HPDE6-E6E7 (cell line): ENCODE measurements around the gene LRWD1.

Source experiments
- DNase-seq: peaks from one replicate; pipeline ENCODE4 v3.0.0; 2011; ENCODE audit warnings: missing footprints; ENCODE audit errors: extremely low spot score

The LRWD1 gene

DNA sequence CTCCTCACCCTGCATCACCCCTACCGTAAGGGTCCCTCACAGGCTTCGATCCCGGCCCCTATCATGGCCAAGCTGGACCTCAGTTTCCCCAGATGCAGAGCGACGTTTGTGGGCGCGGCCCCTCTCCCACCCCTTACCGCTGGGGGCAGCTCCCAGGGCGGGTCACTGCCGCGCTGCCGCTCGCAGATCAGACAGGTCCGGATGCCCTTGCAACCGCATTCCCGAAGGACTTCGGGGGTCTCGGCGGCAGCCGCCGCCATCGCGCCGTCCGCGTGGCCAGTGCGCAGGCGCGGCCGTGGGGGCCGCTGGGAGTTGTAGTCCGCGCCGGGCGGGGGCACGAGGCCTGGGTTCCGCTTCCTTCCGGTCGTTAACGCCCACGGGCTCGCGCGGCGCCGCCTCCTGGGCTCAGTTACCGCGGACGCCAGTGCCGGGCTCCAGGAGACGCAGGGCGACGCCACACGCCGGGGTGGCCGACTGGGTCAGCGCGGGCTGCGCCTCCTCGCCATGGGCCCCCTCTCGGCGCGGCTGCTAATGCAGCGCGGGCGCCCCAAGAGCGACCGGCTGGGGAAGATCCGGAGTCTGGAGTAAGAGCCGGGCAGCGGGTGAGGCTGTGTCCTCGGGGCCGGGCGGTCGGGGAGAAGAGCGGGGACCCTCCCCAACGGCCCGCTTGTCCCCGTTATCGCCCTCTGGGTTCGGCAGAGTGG is at the start of gene LRWD1, which contains the start of gene ALKBH4:
Gene LRWD1, plus strand, starts transcription at position 408 of the 704 bp plus-strand sequence. Its CDS starts 97 bp downstream, at position 505.
Gene ALKBH4, minus strand, starts transcription at position 287 of the 704 bp plus-strand sequence. Its CDS starts 27 bp downstream, at position 260.
- DNase-seq = peak; percentile 88

DNA sequence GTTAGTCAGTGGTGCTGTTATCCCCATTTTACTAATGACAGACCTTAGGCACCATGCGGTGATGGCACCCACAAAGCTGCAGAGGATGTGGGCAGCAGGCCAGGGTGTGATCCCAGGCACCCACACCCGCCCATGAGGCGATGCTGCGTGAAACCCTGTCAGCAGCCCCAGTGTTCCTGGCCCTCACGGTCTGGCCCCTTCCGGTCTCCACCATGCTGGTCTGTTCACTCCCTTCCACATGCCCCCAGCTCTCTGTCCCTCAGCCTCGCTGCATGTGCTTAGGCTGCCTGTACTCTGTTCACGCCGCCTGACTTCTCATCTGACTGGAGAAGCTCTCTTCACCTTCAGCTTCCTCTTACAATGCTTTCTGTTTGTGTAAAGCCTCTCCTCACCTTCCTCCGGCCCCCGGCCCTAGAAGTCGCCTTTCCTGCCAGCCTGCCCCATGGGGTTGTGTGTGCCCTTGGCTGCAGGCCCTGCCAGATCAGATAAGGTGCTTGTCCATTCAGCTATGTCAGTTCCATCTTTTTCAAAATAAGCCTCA is 49.0 kb upstream of the LRWD1 start:
- DNase-seq = no peak

DNA sequence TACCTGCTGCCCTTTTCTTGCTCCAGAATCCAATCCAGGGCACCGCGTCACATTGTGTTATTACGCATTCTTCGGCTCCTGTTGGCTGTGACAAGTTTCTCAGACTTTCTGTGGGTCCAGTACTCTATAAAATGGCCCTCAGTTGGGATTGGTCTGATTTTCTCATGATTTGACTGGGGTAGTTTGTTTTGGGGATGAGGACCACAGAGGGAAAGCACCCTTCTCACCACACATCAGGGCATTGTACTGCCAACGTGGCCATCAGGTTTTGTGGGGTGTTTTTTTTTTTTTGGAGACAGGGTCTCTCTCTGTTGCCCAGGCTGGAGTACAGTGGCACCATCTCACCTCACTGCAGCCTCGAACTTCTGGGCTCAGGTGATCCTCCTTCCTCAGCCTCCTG is 48.4 kb upstream of the LRWD1 start:
- no peak for DNase-seq

DNA sequence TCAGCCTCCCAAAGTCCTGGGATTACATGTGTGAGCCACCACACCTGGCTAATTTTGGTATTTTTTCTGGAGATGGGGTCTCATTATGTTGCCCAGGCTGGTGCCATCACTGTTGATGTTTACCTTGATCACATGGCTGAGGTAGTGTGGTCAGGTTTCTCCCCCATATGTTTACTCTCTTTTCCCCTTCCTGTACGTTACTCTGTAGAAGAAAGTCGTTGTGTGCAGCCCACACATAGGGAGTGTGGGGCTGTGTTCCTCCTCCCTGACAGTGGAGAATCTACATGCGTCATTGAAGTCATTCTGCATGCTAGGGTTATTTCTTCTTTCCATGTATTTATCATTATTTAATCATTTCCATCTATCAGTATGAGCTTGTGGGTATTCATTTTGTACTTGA is 47.7 kb upstream of the LRWD1 start:
- no peak for DNase-seq

DNA sequence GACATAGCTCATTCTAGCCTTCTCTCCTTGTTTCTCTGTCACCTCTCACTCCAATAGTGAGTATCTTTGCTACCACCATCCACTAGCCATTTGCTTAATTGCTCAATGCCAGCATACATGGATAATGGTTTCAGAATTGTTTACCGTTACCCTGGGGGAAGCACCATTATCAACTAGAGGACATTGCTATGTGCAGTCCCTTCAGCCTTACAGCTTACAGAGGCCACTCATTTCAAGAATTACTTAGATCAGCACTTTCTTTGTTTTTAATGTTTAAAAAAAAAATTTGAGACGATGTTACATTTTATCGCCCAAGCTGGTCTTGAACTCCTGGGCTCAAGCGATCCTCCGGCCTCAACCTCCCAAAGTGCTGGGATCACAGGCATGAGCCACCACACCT is 46.2 kb upstream of the LRWD1 start:
- DNase-seq = no peak

DNA sequence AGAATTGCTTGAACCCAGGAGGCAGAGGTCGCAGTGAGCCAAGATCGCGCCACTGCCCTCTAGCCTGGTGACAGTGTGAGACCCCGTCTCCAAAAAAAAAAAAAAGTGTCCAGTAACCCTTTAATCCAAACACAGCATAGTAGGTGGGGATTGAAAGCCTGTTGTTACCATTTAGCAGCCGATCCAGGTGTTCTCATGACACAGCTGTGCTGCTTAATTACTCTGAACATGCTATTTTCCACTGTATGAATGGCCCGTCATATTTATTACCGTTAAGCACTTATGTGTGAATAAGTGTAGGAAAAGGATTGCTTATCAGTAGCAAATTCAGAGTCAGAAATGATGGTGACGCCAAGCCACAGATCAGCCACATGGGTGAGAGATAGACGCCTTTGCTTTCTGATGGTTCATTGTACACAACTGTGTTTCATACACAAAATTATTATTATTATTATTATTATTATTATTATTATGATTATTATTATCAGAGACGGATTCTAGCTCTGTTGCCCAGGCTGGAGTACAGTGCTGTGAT is 43.0 kb upstream of the LRWD1 start:
- DNase-seq = no peak

DNA sequence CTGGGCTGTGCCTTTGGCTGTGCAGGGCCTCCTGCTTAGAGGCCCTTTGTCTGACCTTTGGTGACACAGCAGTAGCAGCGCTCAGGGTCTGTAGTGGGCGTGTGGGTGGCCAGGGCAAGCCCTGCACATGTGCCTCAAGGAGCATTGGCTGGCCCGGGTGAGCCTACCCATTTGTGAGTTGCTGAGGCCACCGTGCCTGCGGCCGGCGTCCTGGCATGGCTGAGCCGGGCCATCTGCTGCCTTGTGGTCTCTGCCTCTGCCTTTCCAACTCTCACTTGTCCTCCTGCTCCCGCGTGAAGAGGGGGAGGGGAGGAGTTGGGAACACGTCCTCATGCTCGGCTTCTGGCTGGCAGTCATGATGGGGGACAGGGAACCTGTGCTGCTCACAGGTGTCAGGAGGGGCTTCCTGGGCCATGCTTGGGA is 40.6 kb upstream of the LRWD1 start:
- no peak for DNase-seq

DNA sequence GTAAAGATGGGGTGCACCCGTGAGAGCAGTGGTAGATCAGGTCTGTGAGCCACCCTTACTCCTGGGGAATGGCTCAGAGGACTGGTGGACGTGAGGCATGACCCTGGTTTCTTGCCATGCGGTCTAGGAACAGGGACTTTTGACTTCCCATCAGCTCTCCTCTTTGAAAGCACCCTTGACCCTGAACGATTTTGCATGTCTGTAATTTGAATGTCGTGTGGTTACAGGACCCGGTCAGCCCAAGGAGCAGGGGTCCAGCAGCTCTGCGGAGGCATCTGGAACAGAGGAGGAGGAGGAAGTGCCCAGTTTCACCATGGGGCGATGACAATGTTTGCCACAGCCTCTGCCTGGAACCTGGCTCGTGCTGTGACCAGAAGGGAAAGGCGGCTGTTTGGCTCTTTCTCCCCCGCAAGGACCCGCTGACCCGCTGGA is 40.0 kb upstream of the LRWD1 start:
- no peak for DNase-seq

DNA sequence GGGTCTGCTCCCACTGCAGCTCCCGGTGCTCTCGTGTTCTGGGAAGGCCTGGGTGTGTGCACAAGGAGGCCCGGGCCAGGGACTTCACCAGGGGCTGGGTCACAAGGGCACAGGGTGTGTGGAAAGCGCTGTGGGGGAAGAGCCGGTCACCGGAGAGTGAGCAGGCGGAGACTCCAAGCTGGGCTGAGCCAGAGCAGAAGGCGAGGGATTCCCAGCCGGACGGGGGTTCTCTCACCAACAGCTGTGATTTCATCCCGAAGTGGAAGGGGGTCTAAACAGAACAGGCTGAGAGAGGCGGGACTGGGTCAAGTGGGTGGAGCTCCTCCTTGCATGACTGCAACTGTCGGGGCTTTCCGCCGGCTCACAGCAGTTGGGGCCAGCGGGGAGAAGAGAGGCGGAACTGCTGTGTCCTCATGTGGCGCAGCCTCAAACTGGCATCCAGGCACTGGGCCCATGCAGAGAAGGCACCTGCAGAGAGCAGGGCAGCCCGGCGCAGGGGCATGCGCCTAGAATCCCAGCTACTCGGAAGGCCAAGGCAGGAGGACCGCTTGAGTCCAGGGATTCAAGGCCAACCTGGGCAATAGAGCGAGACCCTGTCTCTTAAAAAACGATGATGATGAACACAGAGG is 39.0 kb upstream of the LRWD1 start:
- no peak for DNase-seq

DNA sequence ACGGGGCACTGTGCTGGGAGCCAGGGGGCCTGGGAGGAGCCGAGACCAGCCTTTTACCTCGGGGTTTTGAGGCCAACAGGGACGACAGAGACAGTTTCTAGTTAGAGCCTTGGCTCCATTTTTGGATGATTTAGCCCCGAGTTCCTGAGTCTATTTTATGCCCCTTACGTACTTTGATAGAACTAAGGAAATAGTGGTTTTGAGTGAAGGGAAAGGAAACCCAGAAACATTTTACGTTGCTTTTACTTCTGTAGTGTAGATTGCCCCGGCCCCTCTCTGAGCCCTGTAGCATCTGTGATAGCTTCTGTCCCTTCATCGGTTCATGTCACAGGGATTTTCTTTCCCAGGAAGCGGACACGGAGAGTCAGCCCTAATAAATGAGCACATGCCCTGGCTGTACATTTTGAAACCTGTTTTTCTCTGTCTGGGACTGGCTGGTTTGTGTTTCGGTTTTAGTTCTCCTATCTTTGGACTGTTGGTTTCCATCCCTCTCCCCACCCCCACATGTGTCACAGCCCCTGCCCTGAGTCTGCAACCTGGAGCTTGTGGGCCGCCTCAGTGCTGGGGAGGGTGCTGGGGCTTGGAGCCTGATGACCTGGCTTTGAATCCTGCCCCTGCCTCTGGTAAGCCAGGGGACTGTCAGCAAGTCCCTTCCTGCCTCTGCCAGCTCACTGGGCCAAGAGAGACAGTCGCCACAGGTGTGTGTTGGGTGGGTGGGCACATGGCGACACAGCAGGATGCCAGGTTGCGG is 38.3 kb upstream of the LRWD1 start:
- no peak for DNase-seq

DNA sequence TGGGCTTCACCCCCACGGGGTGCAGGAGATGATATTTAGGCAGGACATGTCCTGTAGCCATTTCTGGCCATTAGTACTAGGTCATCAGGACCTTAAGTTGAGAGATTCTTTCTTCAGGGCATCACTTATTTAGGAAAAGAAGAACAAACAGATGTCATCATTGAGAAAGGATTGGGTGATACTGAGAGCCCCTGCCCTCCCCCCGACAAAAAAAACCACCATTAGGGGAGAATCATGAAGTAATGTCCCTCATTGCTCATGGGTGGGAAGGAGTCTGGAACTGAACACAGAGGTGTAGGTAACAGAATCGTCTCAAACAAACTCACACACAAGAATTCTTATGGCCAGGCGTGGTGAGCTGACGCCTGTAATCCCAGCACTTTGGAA is 37.8 kb upstream of the LRWD1 start:
- no peak for DNase-seq

DNA sequence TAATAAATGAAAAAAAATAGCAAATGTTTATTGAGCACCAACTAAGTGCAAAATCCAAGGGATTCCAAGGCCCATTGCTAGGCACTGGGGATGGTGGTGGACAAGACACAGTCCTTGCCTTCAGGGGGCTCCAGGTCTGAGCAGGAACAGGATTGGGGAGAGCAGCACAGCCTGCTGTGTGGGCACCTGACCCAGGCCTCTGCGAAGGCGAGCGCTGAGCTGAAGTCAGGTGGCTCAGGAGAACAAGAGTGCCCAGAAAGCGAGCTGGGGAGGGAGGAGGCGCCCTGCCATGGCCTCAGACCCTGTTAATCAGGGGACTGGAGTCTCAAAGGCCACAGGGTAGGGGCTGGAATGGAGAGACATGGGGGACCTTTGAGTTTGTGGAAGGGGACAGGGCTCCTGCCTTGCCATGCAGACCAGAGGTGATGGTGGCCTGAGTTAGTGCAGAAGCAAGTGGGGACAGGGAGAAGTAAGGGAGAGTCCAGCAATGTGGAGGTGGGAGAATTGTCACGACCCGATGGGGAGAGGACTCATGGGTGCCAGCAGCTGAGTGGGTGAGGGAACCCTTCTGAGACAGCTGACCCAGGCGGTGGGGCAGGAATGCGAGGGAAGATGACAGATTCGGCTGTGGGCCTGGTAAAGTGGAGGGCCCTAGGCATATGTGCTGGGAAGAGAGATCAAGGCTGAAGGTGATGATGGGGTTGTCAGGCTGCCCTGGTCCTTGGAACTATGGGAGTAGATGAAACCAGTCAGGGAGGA is 35.5 kb upstream of the LRWD1 start:
- DNase-seq = no peak

DNA sequence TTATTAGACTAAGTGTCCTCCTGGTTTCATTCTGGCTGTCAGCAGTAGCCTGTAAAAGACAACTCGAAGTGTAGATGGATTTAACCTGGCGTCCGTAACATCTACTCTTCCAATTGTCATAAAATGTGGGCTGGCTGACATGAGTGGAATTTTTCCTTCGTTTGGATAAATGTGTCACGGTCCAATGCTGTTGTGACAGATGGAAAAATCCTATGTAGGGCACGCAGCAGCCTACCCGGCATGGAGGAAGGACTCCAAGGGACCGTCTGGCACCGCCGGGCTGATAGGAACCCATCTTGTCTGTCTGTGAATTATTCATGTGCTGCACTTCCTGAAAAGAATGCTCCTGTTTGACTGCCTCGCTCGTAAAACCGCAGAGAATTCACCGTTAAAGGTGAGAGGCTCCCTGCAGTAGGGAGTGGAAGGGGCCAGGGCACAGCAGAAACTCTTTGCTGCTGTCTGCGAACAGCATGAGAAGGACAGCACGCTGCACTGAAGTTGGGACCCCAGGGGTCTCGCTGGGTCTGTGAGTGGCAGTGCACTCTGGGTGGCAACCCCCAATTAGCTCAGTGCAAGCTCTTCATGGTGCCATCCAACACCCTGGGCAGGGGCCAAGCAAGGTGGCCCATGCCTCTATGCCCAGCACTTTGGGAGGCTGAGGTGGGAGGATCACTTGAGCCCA is 33.0 kb upstream of the LRWD1 start:
- DNase-seq = no peak

DNA sequence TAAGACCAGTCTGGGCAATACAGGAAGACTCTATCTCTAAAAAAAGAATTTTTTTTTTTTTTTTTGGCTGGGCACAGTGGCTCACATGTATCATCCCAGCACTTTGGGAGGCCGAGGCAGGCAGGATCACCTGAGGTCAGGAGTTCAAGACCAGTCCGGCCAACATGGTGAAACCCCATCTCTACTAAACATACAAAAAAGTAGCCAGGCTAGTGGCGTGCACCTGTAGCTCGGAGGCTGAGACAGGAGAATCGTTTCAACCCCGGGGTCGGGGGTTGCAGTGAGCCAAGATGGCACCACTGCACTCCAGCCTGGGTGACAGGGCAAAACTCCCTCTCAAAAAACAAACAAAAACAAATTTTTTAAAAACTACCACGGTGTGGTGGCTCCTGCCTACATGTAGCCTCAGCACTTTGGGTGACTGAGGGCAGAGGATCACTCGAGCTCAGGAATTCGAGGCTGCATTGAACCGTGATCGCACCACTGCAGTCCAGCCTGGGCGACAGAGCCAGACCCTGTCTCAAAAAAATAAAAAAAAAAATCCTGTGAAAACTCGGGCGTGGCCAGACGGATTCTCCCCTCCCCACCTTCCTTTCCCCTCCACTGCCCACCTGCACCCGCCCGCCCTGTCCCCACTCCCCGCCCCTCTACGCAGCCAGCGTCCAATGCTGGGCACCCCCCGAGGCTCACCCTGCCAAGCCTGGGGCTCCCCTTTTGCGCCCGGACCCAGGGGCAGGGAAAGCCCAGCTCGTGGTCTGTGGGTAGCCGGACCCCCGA is 32.2 kb upstream of the LRWD1 start:
- no peak for DNase-seq

DNA sequence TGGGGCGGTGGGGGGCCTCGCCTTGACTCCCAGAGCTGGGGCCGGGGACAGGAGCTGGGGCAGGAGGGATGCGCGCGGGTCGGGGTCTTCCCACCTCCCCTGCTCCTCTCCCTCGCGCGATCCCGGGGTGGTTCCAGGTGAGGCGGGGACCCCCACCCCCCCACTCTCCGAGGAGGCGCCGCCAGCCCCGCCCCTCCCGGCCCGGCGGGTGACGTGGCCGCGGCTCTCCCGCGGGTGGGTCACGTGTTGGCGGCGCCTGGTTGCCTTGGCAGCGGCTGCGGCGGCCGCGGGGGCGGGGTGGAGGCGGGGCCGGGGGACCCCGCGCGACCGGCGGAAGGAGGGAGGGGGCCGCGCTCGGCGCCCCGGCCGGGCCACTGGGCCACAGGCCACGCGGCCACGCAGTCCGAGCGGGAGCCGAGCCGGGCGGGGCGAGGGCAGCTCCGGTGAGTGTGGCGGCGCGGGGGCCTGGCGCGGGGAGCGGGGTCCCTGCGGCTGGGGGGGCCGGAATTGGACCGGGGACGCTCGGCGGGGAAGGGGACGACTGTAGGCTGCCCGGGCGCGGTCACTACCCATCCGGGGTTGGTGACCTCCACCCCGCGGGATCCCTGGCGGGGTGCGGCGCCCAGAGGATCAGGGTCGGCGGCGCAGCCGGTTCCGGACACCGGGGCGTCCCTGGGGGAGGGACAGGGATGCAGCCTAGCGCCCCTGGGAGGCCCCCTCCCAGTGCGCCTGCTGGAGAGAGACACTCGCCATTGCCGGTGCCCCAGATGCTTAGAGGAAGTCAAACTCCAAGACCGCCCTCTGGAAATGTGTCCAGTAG is 31.4 kb upstream of the LRWD1 start, which contains the start of gene ORAI2:
Gene ORAI2, plus strand, starts transcription at position 357 of the 820 bp plus-strand sequence. CDS start 5,382 bp downstream, outside the sequence.
- DNase-seq = peak; percentile 58

DNA sequence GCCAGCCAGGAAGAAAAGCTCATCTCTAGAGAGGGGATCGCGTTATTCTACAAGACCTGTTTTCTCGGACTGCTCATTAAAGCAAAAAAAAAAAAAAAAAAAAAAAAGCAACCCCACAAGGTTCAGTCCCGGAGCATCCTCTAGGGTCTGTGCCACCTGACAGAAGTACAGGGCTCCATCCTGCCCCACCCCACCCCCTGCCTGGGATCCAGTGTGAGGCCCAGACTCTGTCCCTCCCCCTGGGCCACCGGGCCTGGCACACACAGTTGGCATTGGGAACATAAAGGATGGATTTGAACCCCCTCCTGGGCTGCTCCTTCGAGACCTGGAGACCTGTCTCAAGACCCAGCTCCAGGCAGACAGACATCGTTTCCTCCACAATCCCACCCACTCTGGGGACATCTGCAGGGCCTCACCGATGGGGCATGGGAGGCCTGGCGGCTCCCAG is 30.7 kb upstream of the LRWD1 start:
- no peak for DNase-seq

DNA sequence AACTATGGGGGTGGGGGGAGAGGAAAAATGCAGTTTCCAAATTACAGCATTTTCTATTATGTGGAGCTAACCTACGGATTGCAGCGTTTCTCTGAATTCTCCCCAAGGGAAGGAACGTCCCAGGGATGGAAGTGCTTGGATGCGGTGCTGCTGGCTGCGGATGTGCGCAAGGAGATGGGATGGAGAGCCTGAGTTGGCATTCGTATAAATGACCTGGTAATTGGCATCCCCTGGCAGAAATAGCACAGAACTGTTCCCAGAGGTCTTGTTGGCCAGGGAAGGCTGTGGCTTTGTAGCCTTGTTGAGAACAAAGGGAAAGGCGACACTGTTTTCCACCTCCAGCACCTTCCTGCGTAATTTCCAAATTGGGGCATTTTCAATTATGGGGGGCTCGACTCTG is 28.7 kb upstream of the LRWD1 start:
- no peak for DNase-seq

DNA sequence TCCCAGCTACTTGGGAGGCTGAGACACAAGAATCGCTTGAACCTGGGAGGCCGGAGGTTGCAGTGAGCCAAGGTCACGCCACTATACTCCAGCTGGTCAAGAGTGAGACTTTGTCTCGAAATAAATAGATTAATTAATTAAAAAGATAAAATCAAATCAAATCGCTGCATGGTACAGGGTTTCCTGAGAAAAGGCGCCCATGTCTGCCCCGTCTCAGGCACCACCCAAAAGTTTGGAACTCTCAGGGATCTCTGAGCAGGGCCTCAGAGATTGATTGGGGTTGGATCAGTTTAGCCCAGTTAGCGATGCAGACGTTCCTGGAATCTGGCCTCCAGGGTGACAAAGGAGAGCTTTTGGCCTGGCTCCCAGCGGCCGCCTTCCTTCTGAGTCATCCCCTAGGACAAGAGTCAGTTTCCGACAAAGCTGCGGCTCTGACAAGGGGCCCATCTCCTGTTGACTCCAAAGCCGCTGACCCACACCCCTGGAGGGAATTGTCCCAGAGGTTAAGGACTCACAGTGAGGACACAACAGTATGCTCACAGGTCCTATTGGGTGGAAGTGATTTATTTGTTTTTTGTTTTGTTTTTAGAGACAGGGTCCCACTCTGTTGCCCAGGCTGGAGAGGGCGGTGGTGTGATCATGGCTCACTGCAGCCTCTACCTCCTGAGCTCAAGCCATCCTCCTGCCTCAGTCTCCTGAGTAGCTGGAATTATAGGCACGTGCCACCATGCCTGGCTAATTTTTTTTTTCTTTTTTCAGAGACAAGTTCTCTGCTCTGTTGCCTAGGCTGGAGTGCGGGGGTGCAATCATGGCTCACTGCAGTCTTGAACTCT is 24.6 kb upstream of the LRWD1 start:
- DNase-seq = peak; percentile 88
